Neural crest cell (in vitro differentiated cells): ENCODE data around the gene EPB41L4B. TPM values are rescaled to one million over a fixed set of nuclear protein-coding genes. Genes with fewer than 3 reads are reported as not detected.
"Not testable (repeated sequence)": the region's sequence is repeated elsewhere in the genome, so short reads cannot be mapped to it uniquely, and the experiment has no call there.

ENCODE experiments used
- DNase-seq: peaks from one replicate; pipeline ENCODE4 v3.0.0; 2021; ENCODE audit warnings: low read depth, mixed read lengths, low spot score
- H3K27ac Mint-ChIP-seq: one replicate; pipeline ENCODE4 v1.8.0; 2021; ENCODE audit warnings: mild to moderate bottlenecking, mixed read lengths; ENCODE audit not compliant: unreplicated experiment
- H3K27me3 Mint-ChIP-seq: 2 replicates; pipeline ENCODE4 v1.8.0; 2021; ENCODE audit warnings: low read depth, mild to moderate bottlenecking, mixed read lengths
- H3K36me3 Mint-ChIP-seq: 2 replicates; pipeline ENCODE4 v1.8.0; 2021; ENCODE audit warnings: low read depth, mild to moderate bottlenecking, mixed read lengths
- H3K4me1 Mint-ChIP-seq: 2 replicates; pipeline ENCODE4 v1.8.0; 2021; ENCODE audit warnings: mixed read lengths
- H3K4me3 Mint-ChIP-seq: one replicate; pipeline ENCODE4 v1.8.0; 2021; ENCODE audit warnings: mild to moderate bottlenecking, mixed read lengths
- H3K9me3 Mint-ChIP-seq: 2 replicates; pipeline ENCODE4 v1.8.0; 2021; ENCODE audit warnings: mixed read lengths
- long read RNA-seq: library from polyadenylated mRNA; unstranded; transcript quantifications from one replicate; pipeline ENCODE4 v2.0.0, GENCODE V29; 2020
- total RNA-seq: library from RNA; stranded (reverse); gene quantifications from 2 replicates; pipeline ENCODE4 v1.2.1, GENCODE V29; 2021
- TF ChIP-seq, protein P1 (sequence below): fragments of 200-600 bp; sonication (generic); conservative IDR thresholded peaks from 2 replicates; pipeline ENCODE4 v1.5.0; 2021; ENCODE audit warnings: antibody characterized with exemption, mild to moderate bottlenecking

The EPB41L4B gene
- 1.2 and 1.4 TPM in 2 replicates for total RNA-seq
- long read RNA-seq, full-length matches to known transcripts: 1 of 1 reads
- long read RNA-seq, partial matches to known transcripts: 0 of 1 reads
- long read RNA-seq, other reads (novel, unspliced or antisense): 0 of 1 reads

DNA sequence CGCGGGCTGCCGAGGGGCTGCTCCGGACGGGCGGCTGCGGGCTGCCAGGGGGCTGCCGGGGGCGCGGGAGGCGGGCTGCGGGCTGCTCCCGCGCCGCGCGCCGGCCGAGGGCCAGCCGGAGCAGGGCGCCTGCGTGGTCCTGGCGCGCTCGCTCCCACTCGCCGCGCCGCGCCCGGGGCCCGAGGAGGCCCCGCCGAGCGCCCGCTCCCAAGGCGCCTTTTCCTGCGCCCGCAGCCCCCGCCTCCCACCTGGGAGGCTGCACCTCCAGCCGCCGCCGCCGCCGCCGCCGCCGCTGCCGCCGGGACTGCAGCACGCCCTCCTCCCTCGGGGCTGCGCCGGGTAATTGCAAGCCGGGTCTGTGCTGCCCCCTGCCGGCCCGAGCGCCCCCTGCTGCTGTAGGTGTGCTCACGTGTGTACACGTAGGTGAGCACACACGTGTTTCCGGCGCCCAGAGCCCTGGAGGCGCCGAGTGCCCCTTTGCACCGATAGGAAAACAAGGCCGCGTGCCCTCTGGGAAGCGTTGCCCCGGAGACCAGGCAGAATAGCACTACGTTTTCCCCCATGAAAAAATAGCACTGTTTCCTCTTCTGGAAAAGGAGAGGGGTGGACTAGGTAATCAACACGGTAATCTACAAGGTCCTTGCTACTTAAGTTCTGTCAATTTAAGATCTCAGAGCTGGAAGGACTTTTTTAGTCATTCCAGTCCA, at the start of gene EPB41L4B:
TSS of gene EPB41L4B (minus strand) at position 318 of the 707 bp plus-strand sequence. CDS start 613 bp downstream, outside the sequence.
- peak; percentile 90 for DNase-seq
- Mint-ChIP-seq H3K27ac (no peak within 1 kb of the TSS), H3K4me1 (peaks cover 9% of the 10 kb centered on the region), H3K9me3 (no peaks in the 10 kb centered on the region), H3K36me3 (no peaks in the 10 kb centered on the region), H3K27me3 (peaks cover 69% of the 10 kb centered on the region), H3K4me3 (peak within 1 kb of the TSS; percentile 92)
- TF ChIP-seq, protein P1, sequence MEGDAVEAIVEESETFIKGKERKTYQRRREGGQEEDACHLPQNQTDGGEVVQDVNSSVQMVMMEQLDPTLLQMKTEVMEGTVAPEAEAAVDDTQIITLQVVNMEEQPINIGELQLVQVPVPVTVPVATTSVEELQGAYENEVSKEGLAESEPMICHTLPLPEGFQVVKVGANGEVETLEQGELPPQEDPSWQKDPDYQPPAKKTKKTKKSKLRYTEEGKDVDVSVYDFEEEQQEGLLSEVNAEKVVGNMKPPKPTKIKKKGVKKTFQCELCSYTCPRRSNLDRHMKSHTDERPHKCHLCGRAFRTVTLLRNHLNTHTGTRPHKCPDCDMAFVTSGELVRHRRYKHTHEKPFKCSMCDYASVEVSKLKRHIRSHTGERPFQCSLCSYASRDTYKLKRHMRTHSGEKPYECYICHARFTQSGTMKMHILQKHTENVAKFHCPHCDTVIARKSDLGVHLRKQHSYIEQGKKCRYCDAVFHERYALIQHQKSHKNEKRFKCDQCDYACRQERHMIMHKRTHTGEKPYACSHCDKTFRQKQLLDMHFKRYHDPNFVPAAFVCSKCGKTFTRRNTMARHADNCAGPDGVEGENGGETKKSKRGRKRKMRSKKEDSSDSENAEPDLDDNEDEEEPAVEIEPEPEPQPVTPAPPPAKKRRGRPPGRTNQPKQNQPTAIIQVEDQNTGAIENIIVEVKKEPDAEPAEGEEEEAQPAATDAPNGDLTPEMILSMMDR: peak; percentile 97

DNA sequence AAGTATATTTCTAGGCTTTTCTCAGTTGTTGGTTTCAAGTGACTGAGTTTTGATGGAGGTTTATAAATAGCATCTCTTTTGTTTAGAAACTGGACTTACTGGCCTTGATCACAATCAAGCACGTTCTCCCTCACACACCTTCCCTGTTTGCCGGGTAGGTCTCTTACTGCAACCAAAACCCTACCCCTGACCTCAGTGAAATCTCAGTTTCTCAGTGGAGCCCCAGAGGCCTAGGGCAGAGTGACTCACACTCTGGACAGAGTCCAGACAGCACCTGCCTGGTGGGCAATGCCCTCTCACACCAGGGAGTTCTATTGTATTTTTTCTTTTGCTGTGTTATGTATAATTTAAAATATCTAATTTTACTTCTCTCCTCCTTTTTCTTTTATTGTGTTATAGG, 48.4 kb upstream of the EPB41L4B start:
- no peak for DNase-seq
- Mint-ChIP-seq H3K27me3 (no peaks in the 10 kb centered on the region), H3K36me3 (peaks cover 4% of the 10 kb centered on the region), H3K4me3 (no peak overlapping the region), H3K4me1 (no peaks in the 10 kb centered on the region), H3K27ac (no peak overlapping the region), H3K9me3 (peaks cover 9% of the 10 kb centered on the region)
- TF ChIP-seq, protein P1: no peak

DNA sequence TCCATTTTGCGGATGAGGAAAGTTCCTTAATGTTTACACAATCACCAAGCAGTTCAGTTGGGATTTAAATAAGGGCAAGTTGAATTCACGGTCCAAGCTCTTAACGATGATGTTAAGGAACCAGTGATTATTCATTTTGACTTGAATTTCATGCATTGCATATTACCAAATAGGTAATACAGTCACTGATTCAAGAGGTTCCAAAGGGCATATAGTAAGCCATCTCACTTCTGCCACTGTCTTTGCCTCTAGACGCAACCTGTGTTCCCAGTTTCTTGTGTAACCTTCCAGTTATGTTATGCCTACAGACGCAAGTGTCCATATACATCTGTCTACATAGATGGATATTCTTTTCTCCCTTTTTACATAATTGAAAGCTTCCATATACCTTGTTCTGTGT, 39.9 kb upstream of the EPB41L4B start:
- no peaks in the 10 kb centered on the region for H3K36me3 Mint-ChIP-seq
- H3K9me3 Mint-ChIP-seq: no peaks in the 10 kb centered on the region
- H3K27ac Mint-ChIP-seq: no peak overlapping the region
- peaks cover 8% of the 10 kb centered on the region for H3K27me3 Mint-ChIP-seq
- no peak for DNase-seq
- no peaks in the 10 kb centered on the region for H3K4me1 Mint-ChIP-seq
- TF ChIP-seq, protein P1: no peak
- H3K4me3 Mint-ChIP-seq: no peak overlapping the region

GRCh38 chr9:109358968-109359603, 38.2 kb upstream of the EPB41L4B start:
- H3K36me3 Mint-ChIP-seq, H3K4me3 Mint-ChIP-seq, H3K9me3 Mint-ChIP-seq, DNase-seq, H3K4me1 Mint-ChIP-seq, H3K27ac Mint-ChIP-seq, H3K27me3 Mint-ChIP-seq: not testable (repeated sequence)

GRCh38 chr9:109355564-109356297, 34.9 kb upstream of the EPB41L4B start:
- H3K4me3 Mint-ChIP-seq: no peak overlapping the region
- TF ChIP-seq, protein P1: no peak
- no peak for DNase-seq
- H3K27me3 Mint-ChIP-seq: peaks cover 10% of the 10 kb centered on the region
- no peaks in the 10 kb centered on the region for H3K36me3 Mint-ChIP-seq
- no peaks in the 10 kb centered on the region for H3K9me3 Mint-ChIP-seq
- H3K4me1 Mint-ChIP-seq: no peaks in the 10 kb centered on the region
- H3K27ac Mint-ChIP-seq: no peak overlapping the region
